GM12878 (cell line): Measurements from ENCODE around the gene RBX1. TPM values are rescaled to one million over a fixed set of nuclear protein-coding genes. Genes with fewer than 3 reads are reported as not detected.

Experiments used
- ASH2L ChIP-seq: fragments of 300-600, 200-600 bp; sonication (generic); IDR thresholded peaks from 2 replicates; pipeline ENCODE4 v1.6.1; 2017; ENCODE audit warnings: low read depth, mild to moderate bottlenecking, borderline replicate concordance
- BMI1 ChIP-seq: fragments of 450-650 bp; IDR thresholded peaks from 2 replicates; pipeline ENCODE4 v1.6.1; 2016; ENCODE audit warnings: mild to moderate bottlenecking, moderate library complexity, borderline replicate concordance
- CREB1 ChIP-seq: IDR thresholded peaks from 2 replicates; pipeline ENCODE4 v1.6.1; 2012; ENCODE audit warnings: low read depth, mild to moderate bottlenecking, inconsistent platforms
- ELK1 ChIP-seq: IDR thresholded peaks from 2 replicates; pipeline ENCODE4 v1.6.1; 2012; ENCODE audit warnings: low read depth, low read length, improper control_type of control experiment
- HCFC1 ChIP-seq: fragments of 150-350 bp; IDR thresholded peaks from 2 replicates; pipeline ENCODE4 v1.6.1; 2014; ENCODE audit warnings: low read length
- IKZF2 ChIP-seq, 2 experiments: fragments of 450-650 bp; IDR thresholded peaks; 2 replicates each; pipeline ENCODE4 v1.6.1; 2017; ENCODE audit warnings: mild to moderate bottlenecking in 2 of 2, moderate library complexity in 2 of 2
- MTA3 ChIP-seq: IDR thresholded peaks from 2 replicates; pipeline ENCODE4 v1.6.1; 2012; ENCODE audit warnings: low read length, inconsistent platforms, borderline replicate concordance
- MYC ChIP-seq: IDR thresholded peaks from 2 replicates; pipeline ENCODE4 v1.6.1; 2011; ENCODE audit warnings: mild to moderate bottlenecking, low read length, moderate library complexity, inconsistent platforms; ENCODE audit not compliant: insufficient read depth, insufficient replicate concordance, insufficient read length, severe bottlenecking
- NR2F1 ChIP-seq: fragments of 450-650 bp; conservative IDR thresholded peaks from 2 replicates; pipeline ENCODE4 v1.6.1; 2017; ENCODE audit warnings: mild to moderate bottlenecking
- PML ChIP-seq: IDR thresholded peaks from 2 replicates; pipeline ENCODE4 v1.6.1; 2012; ENCODE audit warnings: low read length, inconsistent platforms
- POLR2AphosphoS2 ChIP-seq: IDR thresholded peaks from 2 replicates; pipeline ENCODE4 v1.6.1; 2011; ENCODE audit warnings: low read depth, mild to moderate bottlenecking, low read length, improper control_type of control experiment, moderate library complexity
- POU2F2 ChIP-seq: IDR thresholded peaks from 3 replicates; pipeline ENCODE4 v1.6.1; 2011; ENCODE audit warnings: low read depth, mild to moderate bottlenecking, low read length, borderline replicate concordance
- RBBP5 ChIP-seq: fragments of 200-600 bp; sonication (generic); conservative IDR thresholded peaks from 2 replicates; pipeline ENCODE4 v1.6.1; 2016
- RFX5 ChIP-seq: IDR thresholded peaks from 2 replicates; pipeline ENCODE4 v1.6.1; 2011; ENCODE audit warnings: low read depth, low read length, improper control_type of control experiment
- RUNX3 ChIP-seq: IDR thresholded peaks from 2 replicates; pipeline ENCODE4 v1.6.1; 2012; ENCODE audit warnings: low read length, inconsistent platforms
- SIX5 ChIP-seq: IDR thresholded peaks from 2 replicates; pipeline ENCODE4 v1.6.1; 2011; ENCODE audit warnings: mild to moderate bottlenecking, low read depth, low read length, moderate library complexity; ENCODE audit not compliant: severe bottlenecking
- SMAD5 ChIP-seq: IDR thresholded peaks from 2 replicates; pipeline ENCODE4 v1.6.1; 2016; ENCODE audit warnings: antibody characterized with exemption, low read depth
- SMARCA5 ChIP-seq: fragments of 450-650 bp; IDR thresholded peaks from 2 replicates; pipeline ENCODE4 v1.6.1; 2017; ENCODE audit warnings: mild to moderate bottlenecking
- SUZ12 ChIP-seq: fragments of 200-600 bp; sonication (generic); IDR thresholded peaks from one replicate; pipeline ENCODE4 v1.6.1; 2018; ENCODE audit warnings: antibody characterized with exemption, mild to moderate bottlenecking; ENCODE audit not compliant: unreplicated experiment
- TBL1XR1 ChIP-seq: IDR thresholded peaks from 2 replicates; pipeline ENCODE4 v1.6.1; 2012; ENCODE audit warnings: low read depth, low read length, improper control_type of control experiment
- ZNF207 ChIP-seq: fragments of 450-650 bp; IDR thresholded peaks from 2 replicates; pipeline ENCODE4 v1.6.1; 2014; ENCODE audit warnings: antibody characterized with exemption, mild to moderate bottlenecking, borderline replicate concordance
- ZNF687 ChIP-seq: fragments of 450-650 bp; IDR thresholded peaks from 2 replicates; pipeline ENCODE4 v1.6.1; 2017; ENCODE audit warnings: mild to moderate bottlenecking, moderate library complexity
- polyA plus RNA-seq, 11 experiments: library from polyadenylated mRNA; depleted of rRNA in 4 of 11; unstranded in 6 of 11; stranded (reverse) in 5 of 11; fragments of >200 nt; fragmentation: Nextera tagmentation in 4 of 11; fragmentation: Illumina TruSeq in 1 of 11; extraction: Ambion mirVana in 4 of 11; extraction: Trizol in 1 of 11; gene quantifications; 1 replicate in 1 of 11; 2 replicates in 10 of 11; pipeline versions ENCODE4 v1.2.1 to v1.2.3, GENCODE V29; 2011 to 2016; ENCODE audit warnings: inconsistent platforms in 2 of 11, missing spikeins in 2 of 11, low read depth in 1 of 11
- total RNA-seq, 4 experiments: library from RNA; depleted of rRNA in 3 of 4; stranded (reverse); fragments of >200 nt in 3 of 4; fragmentation: Illumina TruSeq in 1 of 4; extraction: Trizol in 1 of 4; gene quantifications; 2 replicates each; pipeline versions ENCODE4 v1.2.1 to v1.2.3, GENCODE V29; 2013 to 2021
- TF ChIP-seq, protein P1 (sequence below): fragments of 450-650 bp; IDR thresholded peaks from 2 replicates; pipeline ENCODE4 v1.6.1; 2014; ENCODE audit warnings: mild to moderate bottlenecking
- TF ChIP-seq, protein P2 (sequence below): IDR thresholded peaks from 2 replicates; pipeline ENCODE4 v1.6.1; 2011; ENCODE audit warnings: low read depth, mild to moderate bottlenecking, low read length, moderate library complexity, borderline replicate concordance; ENCODE audit errors: extremely low read depth

The RBX1 gene
- total and polyA plus RNA-seq, 10 of the 15 experiments (the other 5 are each of a cell fraction or from before 2014, with no cell fraction given): 71.2 to 468 (median 184) TPM

DNA sequence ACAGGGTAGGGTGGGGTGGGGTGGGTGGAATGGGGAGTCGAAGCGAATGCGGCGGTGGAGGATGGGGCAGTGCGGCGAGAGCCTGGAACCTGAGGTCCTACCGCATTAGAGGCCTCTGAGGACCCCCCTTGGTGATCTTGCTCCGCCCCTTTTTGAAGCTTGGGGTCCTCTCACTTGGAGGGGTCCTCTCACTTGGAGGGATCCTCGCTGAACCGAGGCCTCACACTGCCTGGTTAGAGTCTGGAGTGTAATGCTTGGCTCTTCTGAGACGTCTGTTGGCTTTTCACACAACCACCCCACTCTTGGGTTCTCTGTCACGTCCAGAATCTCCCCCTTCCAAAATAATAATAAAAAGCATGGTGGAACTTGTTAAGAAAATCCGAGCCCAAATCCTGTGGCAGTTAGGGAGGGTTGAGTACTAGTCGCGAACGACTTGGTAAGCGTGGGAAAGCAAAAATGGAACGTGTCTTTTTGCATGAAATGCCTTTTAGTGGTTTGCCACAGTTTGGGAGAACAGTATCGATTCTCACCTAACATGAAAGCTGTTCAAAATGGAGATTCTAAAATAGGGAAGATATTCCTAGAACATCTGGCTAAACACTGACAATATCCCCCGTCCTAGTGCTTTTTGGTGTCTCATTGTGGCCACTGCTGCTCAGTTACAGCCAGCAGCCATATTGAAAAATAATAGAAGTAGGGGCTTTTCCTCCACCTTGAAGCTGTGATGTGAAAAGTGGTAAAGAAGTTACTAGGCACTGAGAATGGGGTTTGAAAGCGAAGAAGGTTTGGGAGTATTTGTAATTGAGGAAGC lies 822 bp downstream of the RBX1 start (continued):
- TF ChIP-seq BMI1 (no peak), TBL1XR1 (no peak), SMAD5 (no peak), ELK1 (no peak), SMARCA5 (0 out of 2 replicates have a peak, but pooled peaks have one; percentile 46), RFX5 (no peak), MTA3 (peak; percentile 39; the same call in 1 of the 2 replicates), ZNF207 (0 out of 2 replicates have a peak, but pooled peaks have one; percentile 61), HCFC1 (no peak), RUNX3 (peak; percentile 42), PML (peak; percentile 68), POU2F2 (peak; percentile 30; the same call in 1 of the 3 replicates), NR2F1 (0 out of 2 replicates have a peak, but pooled peaks have one; percentile 34), CREB1 (0 out of 2 replicates have a peak, but pooled peaks have one; percentile 17), SIX5 (no peak), ZNF687 (peak; percentile 57), RBBP5 (no peak), MYC (no peak), IKZF2 (IDR thresholded peaks at IDR 0.05) (0 out of 4 replicates have a peak, but pooled peaks of 1 of the 2 experiments have one; percentile 27), POLR2AphosphoS2 (peak; percentile 59; the same call in 1 of the 2 replicates), ASH2L (no peak), SUZ12 (no peak)
- TF ChIP-seq, protein P1, sequence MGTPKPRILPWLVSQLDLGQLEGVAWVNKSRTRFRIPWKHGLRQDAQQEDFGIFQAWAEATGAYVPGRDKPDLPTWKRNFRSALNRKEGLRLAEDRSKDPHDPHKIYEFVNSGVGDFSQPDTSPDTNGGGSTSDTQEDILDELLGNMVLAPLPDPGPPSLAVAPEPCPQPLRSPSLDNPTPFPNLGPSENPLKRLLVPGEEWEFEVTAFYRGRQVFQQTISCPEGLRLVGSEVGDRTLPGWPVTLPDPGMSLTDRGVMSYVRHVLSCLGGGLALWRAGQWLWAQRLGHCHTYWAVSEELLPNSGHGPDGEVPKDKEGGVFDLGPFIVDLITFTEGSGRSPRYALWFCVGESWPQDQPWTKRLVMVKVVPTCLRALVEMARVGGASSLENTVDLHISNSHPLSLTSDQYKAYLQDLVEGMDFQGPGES: no peak
- TF ChIP-seq, protein P2, sequence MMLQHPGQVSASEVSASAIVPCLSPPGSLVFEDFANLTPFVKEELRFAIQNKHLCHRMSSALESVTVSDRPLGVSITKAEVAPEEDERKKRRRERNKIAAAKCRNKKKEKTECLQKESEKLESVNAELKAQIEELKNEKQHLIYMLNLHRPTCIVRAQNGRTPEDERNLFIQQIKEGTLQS: no peak
